OCI-LY1 (cell line): ENCODE data around the gene COL23A1.

Source experiments
- H2AFZ ChIP-seq: fragments of 200-600 bp; sonication (generic), shearing (Covaris generic); 2 replicates; pipeline ENCODE4 v1.6.0; 2014; ENCODE audit warnings: antibody characterized with exemption, mild to moderate bottlenecking, low read length
- H3F3A ChIP-seq: fragments of 200-600 bp; sonication (generic), shearing (Covaris generic); 2 replicates; pipeline ENCODE4 v1.6.0; 2014; ENCODE audit warnings: mild to moderate bottlenecking, antibody characterized with exemption, low read length, moderate library complexity; ENCODE audit not compliant: insufficient read depth
- H3K27ac ChIP-seq: fragments of 200-600 bp; sonication (generic); 2 replicates; pipeline ENCODE4 v1.5.1; 2014; ENCODE audit warnings: low read length, mixed run types, mild to moderate bottlenecking, low read depth; ENCODE audit not compliant: poor library complexity, severe bottlenecking
- H3K27me3 ChIP-seq: fragments of 200-600 bp; sonication (generic); 2 replicates; pipeline ENCODE4 v1.6.0; 2014; ENCODE audit warnings: antibody characterized with exemption, mild to moderate bottlenecking, low read length, moderate library complexity; ENCODE audit not compliant: insufficient read depth
- H3K36me3 ChIP-seq: fragments of 200-600 bp; sonication (generic); 2 replicates; pipeline ENCODE4 v1.6.1; 2014; ENCODE audit warnings: mild to moderate bottlenecking, antibody characterized with exemption, low read length, moderate library complexity, mixed read lengths; ENCODE audit not compliant: insufficient read depth
- H3K4me1 ChIP-seq: fragments of 200-600 bp; sonication (generic); 2 replicates; pipeline ENCODE4 v1.5.1; 2014; ENCODE audit warnings: mild to moderate bottlenecking, low read length, moderate library complexity; ENCODE audit not compliant: insufficient read depth, severe bottlenecking
- H3K4me2 ChIP-seq: fragments of 200-600 bp; sonication (generic), shearing (Covaris generic); 2 replicates; pipeline ENCODE4 v1.6.1; 2014; ENCODE audit warnings: low read length
- H3K4me3 ChIP-seq: fragments of 200-600 bp; sonication (generic); 2 replicates; pipeline ENCODE4 v1.5.1; 2014; ENCODE audit warnings: low read length, low read depth, mild to moderate bottlenecking, mixed read lengths; ENCODE audit not compliant: poor library complexity, severe bottlenecking
- H3K79me2 ChIP-seq: fragments of 200-600 bp; shearing (Covaris generic); 2 replicates; pipeline ENCODE4 v1.6.1; 2016; ENCODE audit warnings: mixed run types, low read length, mixed read lengths; ENCODE audit not compliant: insufficient read depth
- H3K9ac ChIP-seq: fragments of 200-600 bp; sonication (generic), shearing (Covaris generic); 2 replicates; pipeline ENCODE4 v1.6.1; 2014; ENCODE audit warnings: mild to moderate bottlenecking, low read length, mixed read lengths
- H3K9me2 ChIP-seq: fragments of 200-600 bp; sonication (generic), shearing (Covaris generic); 2 replicates; pipeline ENCODE4 v1.6.1; 2014; ENCODE audit warnings: low read depth, mild to moderate bottlenecking, low read length, mixed read lengths
- H3K9me3 ChIP-seq: fragments of 200-600 bp; shearing (Covaris generic); 2 replicates; pipeline ENCODE4 v1.6.1; 2014; ENCODE audit warnings: low read length, mixed read lengths
- H4K20me1 ChIP-seq: fragments of 200-600 bp; sonication (generic), shearing (Covaris generic); 2 replicates; pipeline ENCODE4 v1.6.0; 2016; ENCODE audit warnings: mild to moderate bottlenecking, low read length; ENCODE audit not compliant: insufficient read depth
- EZH2 ChIP-seq: fragments of 200-600 bp; sonication (generic), shearing (Covaris generic); IDR thresholded peaks from 2 replicates; pipeline ENCODE4 v1.8.0; 2017; ENCODE audit warnings: borderline replicate concordance, mixed run types, mild to moderate bottlenecking, antibody characterized with exemption, low read length, moderate library complexity, mixed read lengths
- TF ChIP-seq, protein P1 (sequence below): fragments of 200-600 bp; sonication (generic), shearing (Covaris generic); IDR thresholded peaks from 2 replicates; pipeline ENCODE4 v1.5.1; 2017; ENCODE audit warnings: mild to moderate bottlenecking, antibody characterized with exemption, low read length, moderate library complexity, mixed read lengths

COL23A1 gene

DNA sequence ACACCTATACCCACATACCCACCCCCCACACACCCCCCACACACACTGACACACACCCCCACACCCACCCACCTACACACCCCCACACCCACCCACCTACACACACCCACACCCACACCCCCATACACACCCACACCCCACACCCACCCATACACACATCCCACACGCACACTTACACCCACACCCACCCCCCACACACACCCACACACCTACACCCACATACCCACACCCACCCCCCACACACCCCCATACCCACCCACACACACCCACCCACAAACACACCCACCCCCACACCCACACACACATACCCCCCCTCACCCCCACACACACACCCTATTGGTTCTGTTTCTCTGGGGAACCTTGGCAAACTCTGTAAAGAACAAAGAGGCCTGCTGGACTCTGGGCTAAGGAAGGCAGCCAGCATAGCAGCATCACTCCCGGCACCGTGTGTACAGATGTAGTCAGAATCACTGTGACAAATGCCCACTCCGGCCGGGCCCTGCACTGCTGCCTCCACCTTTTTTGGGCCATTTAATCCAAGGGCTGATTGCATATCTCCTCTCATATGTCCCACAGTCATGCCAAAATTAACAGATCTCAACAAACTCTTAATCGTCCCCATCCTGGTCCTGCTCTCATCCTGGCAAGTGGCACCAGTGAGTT is 42.3 kb downstream of the COL23A1 start:
- no peaks in the 10 kb centered on the region for H3K9me2 ChIP-seq
- H3F3A ChIP-seq: no peaks in the 10 kb centered on the region
- H3K4me1 ChIP-seq: no peaks in the 10 kb centered on the region
- no peaks in the 10 kb centered on the region for H3K36me3 ChIP-seq
- no peak for TF ChIP-seq EZH2
- TF ChIP-seq, protein P1, sequence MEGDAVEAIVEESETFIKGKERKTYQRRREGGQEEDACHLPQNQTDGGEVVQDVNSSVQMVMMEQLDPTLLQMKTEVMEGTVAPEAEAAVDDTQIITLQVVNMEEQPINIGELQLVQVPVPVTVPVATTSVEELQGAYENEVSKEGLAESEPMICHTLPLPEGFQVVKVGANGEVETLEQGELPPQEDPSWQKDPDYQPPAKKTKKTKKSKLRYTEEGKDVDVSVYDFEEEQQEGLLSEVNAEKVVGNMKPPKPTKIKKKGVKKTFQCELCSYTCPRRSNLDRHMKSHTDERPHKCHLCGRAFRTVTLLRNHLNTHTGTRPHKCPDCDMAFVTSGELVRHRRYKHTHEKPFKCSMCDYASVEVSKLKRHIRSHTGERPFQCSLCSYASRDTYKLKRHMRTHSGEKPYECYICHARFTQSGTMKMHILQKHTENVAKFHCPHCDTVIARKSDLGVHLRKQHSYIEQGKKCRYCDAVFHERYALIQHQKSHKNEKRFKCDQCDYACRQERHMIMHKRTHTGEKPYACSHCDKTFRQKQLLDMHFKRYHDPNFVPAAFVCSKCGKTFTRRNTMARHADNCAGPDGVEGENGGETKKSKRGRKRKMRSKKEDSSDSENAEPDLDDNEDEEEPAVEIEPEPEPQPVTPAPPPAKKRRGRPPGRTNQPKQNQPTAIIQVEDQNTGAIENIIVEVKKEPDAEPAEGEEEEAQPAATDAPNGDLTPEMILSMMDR: no peak
- no peak overlapping the region for H2AFZ ChIP-seq
- no peak overlapping the region for H3K9ac ChIP-seq
- H4K20me1 ChIP-seq: no peaks in the 10 kb centered on the region
- H3K27me3 ChIP-seq: 0 out of 2 replicates have a peak, but pooled peaks cover 4% of the 10 kb centered on the region
- H3K79me2 ChIP-seq: no peaks in the 10 kb centered on the region
- H3K4me2 ChIP-seq: no peak overlapping the region
- H3K27ac ChIP-seq: no peak overlapping the region
- no peaks in the 10 kb centered on the region for H3K9me3 ChIP-seq
- H3K4me3 ChIP-seq: no peak overlapping the region

DNA sequence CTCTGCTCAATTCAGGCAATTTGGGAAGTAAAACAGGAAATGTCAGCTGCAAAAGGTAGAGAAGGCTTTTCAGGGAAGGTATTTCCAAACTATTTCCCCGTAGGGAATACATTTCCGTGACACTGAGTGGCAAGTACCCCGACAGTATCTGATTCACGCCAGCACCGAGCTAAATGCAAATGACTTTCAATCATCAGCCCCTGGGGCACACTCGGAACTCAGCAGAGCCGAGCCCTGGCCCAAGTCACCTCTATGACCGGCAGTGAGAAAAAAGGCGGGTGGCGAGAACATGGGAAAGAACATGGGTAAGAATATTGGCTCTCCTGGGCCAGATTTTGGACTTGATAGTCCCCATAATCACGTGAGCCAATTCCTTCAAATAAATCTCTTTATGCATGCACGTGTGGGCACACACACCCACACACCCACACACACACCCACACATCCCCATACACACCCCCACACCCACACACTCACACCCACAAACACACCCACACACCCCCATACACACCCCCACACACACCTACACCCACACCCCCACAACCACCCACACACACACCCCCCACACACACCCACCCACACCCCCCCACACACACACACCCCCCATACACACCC is 43.0 kb downstream of the COL23A1 start:
- Histone ChIP-seq H3K4me2 (no peak overlapping the region), H2AFZ (no peak overlapping the region), H3K36me3 (no peaks in the 10 kb centered on the region), H3K4me1 (no peaks in the 10 kb centered on the region), H3F3A (no peaks in the 10 kb centered on the region), H3K79me2 (no peaks in the 10 kb centered on the region), H3K4me3 (no peak overlapping the region), H3K9me2 (no peaks in the 10 kb centered on the region), H3K9ac (no peak overlapping the region), H4K20me1 (no peaks in the 10 kb centered on the region), H3K9me3 (no peaks in the 10 kb centered on the region), H3K27me3 (0 out of 2 replicates have a peak, but pooled peaks cover 4% of the 10 kb centered on the region), H3K27ac (no peak overlapping the region)
- no peak for TF ChIP-seq EZH2
- TF ChIP-seq, protein P1: no peak

DNA sequence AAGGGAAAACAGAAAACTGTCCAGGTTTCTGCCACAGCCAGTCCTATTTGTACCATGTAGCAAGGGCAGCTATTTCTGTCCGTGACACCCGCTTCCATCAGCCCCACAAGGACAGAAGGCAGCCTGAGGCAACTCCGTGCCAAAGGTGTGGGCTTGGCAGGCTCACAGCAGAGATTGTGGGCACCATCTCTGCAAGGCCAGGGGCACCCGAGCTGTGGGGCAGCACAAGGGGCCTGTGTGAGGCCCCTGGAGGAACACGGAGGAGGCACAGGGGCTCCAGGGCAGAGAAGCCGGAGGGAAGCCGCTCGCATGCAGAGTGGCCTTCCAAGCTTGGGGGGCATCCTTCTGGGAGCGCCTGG is 43.5 kb downstream of the COL23A1 start:
- no peak for TF ChIP-seq EZH2
- TF ChIP-seq, protein P1: no peak
- no peaks in the 10 kb centered on the region for H3F3A ChIP-seq

More for the DNA sequence above, 43.5 kb downstream of the COL23A1 start:
- Histone ChIP-seq H3K9ac (no peak overlapping the region), H3K27ac (no peak overlapping the region), H3K36me3 (no peaks in the 10 kb centered on the region), H3K79me2 (no peaks in the 10 kb centered on the region), H4K20me1 (no peaks in the 10 kb centered on the region), H3K9me2 (no peaks in the 10 kb centered on the region), H3K9me3 (no peaks in the 10 kb centered on the region), H3K4me2 (no peak overlapping the region), H3K27me3 (0 out of 2 replicates have a peak, but pooled peaks cover 4% of the 10 kb centered on the region), H2AFZ (no peak overlapping the region), H3K4me1 (no peaks in the 10 kb centered on the region), H3K4me3 (no peak overlapping the region)
